Uterus (tissue), 4 donors: Measurements from ENCODE around the gene H1-8. TPM values are rescaled to one million over a fixed set of nuclear protein-coding genes. Genes with fewer than 3 reads are reported as not detected.

ENCODE experiments used
- DNase-seq, 2 donors: peaks; one replicate each; pipeline ENCODE4 v3.0.0-alpha.2; 2019 to 2020
- H3K27ac ChIP-seq, 2 donors: fragments of 200-600 bp; sonication (generic); 1 replicate in 1 of 2; 2 replicates in 1 of 2; pipeline ENCODE4 v1.5.1; 2016 to 2018
- H3K27me3 ChIP-seq, 2 donors: fragments of 200-600 bp; sonication (generic); one replicate each; pipeline ENCODE4 v1.5.1; 2018 to 2019; ENCODE audit warnings: control low read depth in 1 of 2
- H3K36me3 ChIP-seq, 2 donors: fragments of 200-600 bp; sonication (generic); one replicate each; pipeline ENCODE4 v1.5.1; 2019; ENCODE audit warnings: control low read depth in 1 of 2
- H3K4me1 ChIP-seq, 2 donors: fragments of 200-600 bp; sonication (generic); one replicate each; pipeline ENCODE4 v1.5.1; 2018 to 2019; ENCODE audit warnings: control low read depth in 1 of 2
- H3K4me3 ChIP-seq, 2 donors: fragments of 200-600 bp; sonication (generic); 1 replicate in 1 of 2; 2 replicates in 1 of 2; pipeline ENCODE4 v1.5.1; 2018 to 2019; ENCODE audit warnings: mild to moderate bottlenecking in 1 of 2
- H3K9me3 ChIP-seq, 2 donors: fragments of 200-600 bp; sonication (generic); one replicate each; pipeline ENCODE4 v1.5.1; 2019; ENCODE audit warnings: control low read depth in 1 of 2
- CTCF ChIP-seq, 4 experiments: fragments of 200-600 bp in 2 of 4; fragments of 450-650 bp in 2 of 4; sonication (generic) in 2 of 4; IDR thresholded peaks; one replicate each; pipeline ENCODE4 v1.5.1; 2016 to 2019; ENCODE audit warnings: antibody characterized with exemption in 4 of 4, mild to moderate bottlenecking in 2 of 4, moderate library complexity in 1 of 4
- POLR2A ChIP-seq, 2 donors: fragments of 450-650 bp; IDR thresholded peaks; one replicate each; pipeline ENCODE4 v1.6.1; 2016; ENCODE audit warnings: antibody characterized with exemption in 2 of 2, mild to moderate bottlenecking in 1 of 2, moderate library complexity in 1 of 2
- intact Hi-C: fragments of 100-400 bp; cut with DNase I; formaldehyde crosslinking; loops from one replicate; pipeline ENCODE4 v1.15.1; 2023; ENCODE audit warnings: low total_unique reads
- total RNA-seq, 4 donors: library from RNA; depleted of rRNA in 3 of 4; stranded (reverse); fragments of >200 nt in 3 of 4; gene quantifications; one replicate each; pipeline versions ENCODE4 v1.1.0 to v1.2.4, GENCODE V29; 2014 to 2023
- donor health status: DM: yes; HTN: yes; CAD: no.

Gene H1-8
- total RNA-seq, 4 donors from 2014 or later: not detected

GRCh38 chr3:129564981-129565644 lies 22.1 kb downstream of the H1-8 start:
- intact Hi-C loops: no loop called here

GRCh38 chr3:129565902-129566301 lies 22.9 kb downstream of the H1-8 start:
- intact Hi-C loops: no loop called here
- Histone ChIP-seq H3K9me3 (no peaks in the 10 kb centered on the region), H3K27ac (peak overlapping the region; percentile 47 to 50), H3K36me3 (no peaks in the 10 kb centered on the region), H3K27me3 (no peaks in the 10 kb centered on the region), H3K4me1 (peaks cover 7 to 43% of the 10 kb centered on the region in 2 donors), H3K4me3 (no peak overlapping the region)
- TF ChIP-seq POLR2A (IDR thresholded peaks at IDR 0.05): no peak
- TF ChIP-seq CTCF (IDR thresholded peaks at IDR 0.05): no peak
- no peak for DNase-seq

More at GRCh38 chr3:129564981-129565644, 22.1 kb downstream of the H1-8 start:
- H3K4me3 ChIP-seq: no peak overlapping the region
- H3K27me3 ChIP-seq: no peaks in the 10 kb centered on the region
- peak overlapping the region; percentile 72 to 79 for H3K27ac ChIP-seq
- DNase-seq: no peak
- peaks cover 7 to 50% of the 10 kb centered on the region in 2 donors for H3K4me1 ChIP-seq
- H3K36me3 ChIP-seq: no peaks in the 10 kb centered on the region
- H3K9me3 ChIP-seq: no peaks in the 10 kb centered on the region
- TF ChIP-seq POLR2A (IDR thresholded peaks at IDR 0.05): no peak
- no peak for TF ChIP-seq CTCF (IDR thresholded peaks at IDR 0.05)

GRCh38 chr3:129567176-129567705 lies 24.3 kb downstream of the H1-8 start:
- H3K27ac ChIP-seq: peak overlapping the region; percentile 47 to 50
- intact Hi-C loops: no loop called here
- no peak for TF ChIP-seq POLR2A (IDR thresholded peaks at IDR 0.05)
- TF ChIP-seq CTCF (IDR thresholded peaks at IDR 0.05): no peak
- no peaks in the 10 kb centered on the region for H3K36me3 ChIP-seq
- no peak overlapping the region for H3K4me3 ChIP-seq
- peaks cover 7 to 33% of the 10 kb centered on the region in 2 donors for H3K4me1 ChIP-seq
- peak in 1 of 2 donors; percentile 68 for DNase-seq
- no peaks in the 10 kb centered on the region for H3K27me3 ChIP-seq
- no peaks in the 10 kb centered on the region for H3K9me3 ChIP-seq

- peak overlapping the region; percentile 47 to 50 for H3K27ac ChIP-seq
- no peak overlapping the region for H3K4me3 ChIP-seq
- H3K9me3 ChIP-seq: no peaks in the 10 kb centered on the region
- no peaks in the 10 kb centered on the region for H3K27me3 ChIP-seq
- no peak for DNase-seq
- no peaks in the 10 kb centered on the region for H3K36me3 ChIP-seq
- no peak for TF ChIP-seq POLR2A (IDR thresholded peaks at IDR 0.05)
- no peak for TF ChIP-seq CTCF (IDR thresholded peaks at IDR 0.05)
- H3K4me1 ChIP-seq: peaks cover 7 to 33% of the 10 kb centered on the region in 2 donors
- intact Hi-C loops: no loop called here
Observed at GRCh38 chr3:129567939-129568338, 25.0 kb downstream of the H1-8 start.

- Histone ChIP-seq H3K9me3 (no peaks in the 10 kb centered on the region), H3K4me1 (peaks cover 0 to 22% of the 10 kb centered on the region in 2 donors), H3K27me3 (no peaks in the 10 kb centered on the region), H3K36me3 (no peaks in the 10 kb centered on the region), H3K4me3 (no peak overlapping the region), H3K27ac (no peak overlapping the region)
- intact Hi-C loops: no loop called here
- TF ChIP-seq CTCF (IDR thresholded peaks at IDR 0.05): no peak
- no peak for TF ChIP-seq POLR2A (IDR thresholded peaks at IDR 0.05)
- DNase-seq: no peak
Observed at GRCh38 chr3:129569856-129570255, 26.9 kb downstream of the H1-8 start.
